CD4-positive, alpha-beta T cell treated with Interleukin-10 for 1 hour (primary cell): ENCODE data around the gene BRD7.

ENCODE experiments used
- DNase-seq: peaks from one replicate; pipeline ENCODE4 v3.0.0-alpha.2; 2020

BRD7 gene

DNA sequence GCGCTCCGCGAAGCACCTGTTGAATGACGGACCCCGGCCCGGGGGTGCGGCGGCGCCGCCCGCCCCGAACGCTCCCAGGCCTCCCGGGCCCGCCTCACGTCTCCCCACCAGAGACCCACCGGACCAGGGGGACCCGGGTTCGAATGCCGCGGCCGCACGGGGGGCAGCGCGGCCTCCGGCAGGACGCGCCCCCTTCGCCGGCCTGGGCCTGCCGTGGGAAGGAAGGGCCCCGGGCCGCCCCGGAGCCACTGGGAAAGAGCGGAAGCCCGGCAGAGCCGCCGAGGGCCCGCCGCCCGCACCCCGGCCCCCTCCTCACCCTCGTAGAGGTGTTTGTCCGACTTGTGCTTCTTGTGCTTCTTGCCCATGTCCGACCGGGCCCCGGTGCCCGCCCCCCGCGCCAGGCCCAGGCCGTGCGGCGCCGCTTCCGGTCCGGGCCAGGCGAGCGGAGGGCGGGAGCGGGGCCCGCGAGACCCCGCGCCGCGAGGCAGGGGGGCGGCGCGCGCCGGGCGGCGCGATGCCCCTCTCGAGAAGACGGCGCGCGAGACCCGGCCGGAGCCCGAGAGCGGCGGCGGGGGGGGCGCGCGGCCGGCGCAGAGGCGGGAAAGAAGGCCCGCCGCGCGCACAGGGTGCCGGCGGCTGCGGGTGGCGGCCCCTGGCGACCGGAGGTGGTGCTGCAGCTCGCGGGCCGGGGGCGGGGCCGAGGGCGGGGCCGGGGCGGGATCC, at the start of gene BRD7:
Gene BRD7 (minus strand): TSS at position 579 of the 723 bp plus-strand sequence. CDS start 214 bp downstream, at position 365.
- DNase-seq = peak; percentile 85

GRCh38 chr16:50416388-50416787, 47.6 kb upstream of the BRD7 start:
- DNase-seq = no peak

DNA sequence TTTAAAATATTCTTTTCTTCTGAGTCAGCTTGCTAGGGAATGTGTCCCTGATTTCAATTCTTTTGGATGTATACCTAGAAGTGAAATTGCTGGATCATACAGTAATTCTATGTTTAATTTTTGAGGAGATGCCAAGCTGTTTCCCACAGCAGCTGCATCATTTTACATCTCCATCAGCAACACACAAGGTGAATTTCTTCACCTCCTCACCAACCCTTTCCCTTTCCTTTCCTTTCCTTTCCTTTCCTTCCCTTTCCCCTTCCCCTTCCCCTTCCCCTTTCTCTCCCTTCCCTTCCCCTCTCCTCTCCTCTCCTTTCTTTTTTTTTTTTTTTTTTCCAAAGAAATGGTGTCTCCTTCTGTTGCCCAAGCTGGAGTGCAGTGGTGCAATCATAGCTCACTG, 45.4 kb upstream of the BRD7 start:
- DNase-seq = no peak

- DNase-seq = no peak
Observed at GRCh38 chr16:50411034-50411433, 42.2 kb upstream of the BRD7 start.

DNA sequence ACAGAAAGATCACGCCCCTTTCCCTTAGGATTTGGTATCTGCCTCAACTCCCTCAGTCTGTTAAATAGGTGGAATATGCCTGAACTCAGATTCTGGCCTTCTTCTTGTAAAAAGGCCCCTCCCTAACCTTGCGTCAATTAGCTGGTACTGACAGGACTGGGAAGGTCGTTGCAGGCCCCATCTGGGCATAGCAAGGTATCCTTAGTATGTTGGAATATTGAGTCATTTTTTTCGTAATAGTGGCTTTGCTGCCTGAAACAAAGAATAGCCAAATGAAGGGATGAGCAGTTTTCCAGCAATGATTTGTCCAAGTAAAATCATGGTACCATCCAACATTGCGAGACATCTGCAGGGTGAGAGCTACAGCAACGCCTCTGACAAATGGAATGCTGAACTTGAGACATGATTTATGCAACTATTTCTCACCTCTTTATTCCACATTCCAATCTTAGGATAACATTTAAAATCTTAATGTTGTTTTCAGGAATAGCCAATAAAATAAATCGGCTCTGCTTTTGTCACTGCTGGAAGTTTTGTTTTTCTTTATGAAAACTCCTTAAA, 39.3 kb upstream of the BRD7 start:
- no peak for DNase-seq

DNA sequence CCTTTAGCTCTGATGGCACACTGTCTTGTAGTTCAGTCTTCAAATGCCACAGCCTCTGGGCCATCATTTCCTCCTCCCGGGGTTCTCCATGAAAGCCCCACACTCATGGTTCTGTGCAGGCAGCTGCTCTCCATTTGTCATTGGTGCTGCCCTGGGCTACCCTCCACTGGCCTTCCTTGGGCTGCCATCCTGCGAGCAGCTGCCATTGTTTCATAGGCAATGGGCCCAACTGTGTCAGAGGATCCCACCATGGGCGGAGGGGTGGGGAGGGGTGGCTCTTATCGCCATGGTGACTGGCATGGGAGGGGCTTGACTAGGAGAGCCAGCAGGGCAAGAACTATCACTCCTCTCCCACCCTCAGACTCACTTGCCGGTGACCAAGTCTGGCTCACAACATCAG, 38.6 kb upstream of the BRD7 start:
- no peak for DNase-seq

DNA sequence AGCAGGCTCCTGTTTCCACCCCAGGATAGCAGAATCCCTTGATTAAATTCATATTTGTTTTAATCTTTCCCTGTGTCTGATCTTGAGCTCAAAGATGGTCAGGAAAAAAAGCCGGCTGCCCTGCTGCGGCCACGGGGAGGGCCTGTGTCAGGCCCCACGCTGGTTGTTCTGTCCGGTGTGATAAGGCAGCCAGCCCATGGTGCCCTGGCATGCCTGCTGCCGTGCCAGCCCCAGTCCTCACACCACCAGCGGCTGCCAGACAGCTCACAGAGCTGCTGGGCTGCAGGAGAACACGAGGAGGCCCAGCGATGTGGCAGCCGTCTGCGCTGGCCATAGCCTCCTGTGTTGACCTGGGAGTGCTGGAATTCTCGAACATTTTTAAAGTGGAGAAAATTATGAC, 34.7 kb upstream of the BRD7 start:
- no peak for DNase-seq

DNA sequence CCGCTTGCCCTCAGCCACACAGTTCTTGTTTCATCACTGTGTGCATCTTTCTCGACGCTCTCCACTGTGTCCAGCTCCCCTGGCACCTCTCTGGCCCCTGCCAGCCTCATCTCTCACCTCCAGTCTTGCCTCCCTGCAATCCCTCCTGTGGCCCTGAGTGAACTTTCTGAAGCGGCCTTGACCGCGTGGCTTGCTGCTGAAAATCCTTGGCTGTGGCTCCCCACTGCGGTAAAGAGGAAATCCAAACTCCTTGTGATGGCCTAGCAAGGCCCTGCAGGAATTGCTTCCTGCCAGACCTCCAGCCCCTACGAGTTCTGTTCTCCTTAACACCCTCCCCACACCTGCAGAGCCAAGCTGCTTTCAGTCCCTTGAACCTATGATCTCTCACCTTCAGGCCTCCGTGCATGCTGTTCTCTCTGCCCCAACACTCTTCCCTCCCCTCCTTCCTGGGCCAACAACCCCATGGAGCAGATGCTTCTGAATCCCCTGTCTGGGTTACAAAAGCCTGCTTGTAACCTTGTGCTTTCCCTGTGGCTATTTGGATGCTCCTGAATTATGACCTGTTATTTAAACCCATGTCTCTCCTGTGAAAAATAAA, 33.6 kb upstream of the BRD7 start:
- no peak for DNase-seq

DNA sequence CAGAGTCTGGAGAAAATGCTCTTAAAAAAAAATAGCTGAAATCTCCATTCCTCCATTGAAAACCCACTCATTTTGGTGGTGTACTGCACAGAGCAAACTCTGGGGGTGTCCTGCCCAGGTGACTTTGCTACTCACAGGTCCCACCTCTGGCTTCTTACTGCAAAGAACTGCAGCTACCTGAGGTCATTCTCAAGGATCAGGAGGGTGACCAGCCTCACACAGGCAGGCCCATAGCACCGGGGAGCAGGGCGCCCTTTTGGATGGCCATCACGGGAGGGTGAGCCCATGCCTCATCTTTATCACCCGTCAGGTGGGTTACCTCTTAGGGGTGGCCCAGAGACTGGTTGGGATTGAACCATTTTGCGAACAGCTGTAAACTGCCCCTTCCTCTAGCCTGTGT, 32.6 kb upstream of the BRD7 start:
- DNase-seq = no peak

DNA sequence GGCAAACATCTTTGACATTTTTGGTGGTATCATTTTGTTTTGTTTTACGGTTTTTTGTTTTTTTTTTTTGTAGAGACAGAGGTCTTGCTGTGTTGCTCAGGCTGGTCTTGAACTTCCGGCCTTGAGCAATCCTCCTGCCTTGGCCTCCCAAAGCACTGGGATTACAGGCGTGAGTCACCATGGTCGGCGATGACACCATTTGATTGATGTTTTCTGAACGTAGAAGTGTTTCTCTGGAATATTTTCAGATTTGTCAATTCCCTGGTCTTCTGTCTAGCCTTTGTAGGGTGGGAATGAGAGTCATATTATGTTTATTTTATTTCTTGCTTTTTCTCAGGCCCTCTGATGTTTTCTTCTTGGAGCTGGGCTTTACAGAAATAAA, 32.2 kb upstream of the BRD7 start:
- DNase-seq = no peak

GRCh38 chr16:50400312-50400966, 31.7 kb upstream of the BRD7 start:
- DNase-seq = no peak

- DNase-seq = no peak
Observed at GRCh38 chr16:50399411-50399810, 30.6 kb upstream of the BRD7 start.

DNA sequence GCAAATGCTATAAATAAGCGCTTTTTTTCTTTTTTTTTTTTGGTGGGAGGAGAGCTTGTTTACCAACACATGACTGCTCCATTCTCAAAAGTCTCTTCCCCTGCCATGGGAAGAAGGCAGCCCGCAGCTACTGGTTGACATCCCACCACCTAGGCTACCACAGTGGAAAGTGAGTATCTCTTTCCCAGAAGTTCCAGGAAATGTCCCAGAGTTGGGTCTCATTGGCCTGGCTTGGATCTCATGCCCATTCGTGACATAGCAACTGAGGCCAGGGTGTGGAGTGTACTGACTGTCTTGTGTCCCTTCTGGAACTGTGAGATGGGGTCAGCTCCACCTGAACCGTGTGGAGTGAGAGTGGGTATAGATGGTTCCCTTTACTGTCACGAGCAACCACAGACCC, 29.5 kb upstream of the BRD7 start:
- DNase-seq = no peak

DNA sequence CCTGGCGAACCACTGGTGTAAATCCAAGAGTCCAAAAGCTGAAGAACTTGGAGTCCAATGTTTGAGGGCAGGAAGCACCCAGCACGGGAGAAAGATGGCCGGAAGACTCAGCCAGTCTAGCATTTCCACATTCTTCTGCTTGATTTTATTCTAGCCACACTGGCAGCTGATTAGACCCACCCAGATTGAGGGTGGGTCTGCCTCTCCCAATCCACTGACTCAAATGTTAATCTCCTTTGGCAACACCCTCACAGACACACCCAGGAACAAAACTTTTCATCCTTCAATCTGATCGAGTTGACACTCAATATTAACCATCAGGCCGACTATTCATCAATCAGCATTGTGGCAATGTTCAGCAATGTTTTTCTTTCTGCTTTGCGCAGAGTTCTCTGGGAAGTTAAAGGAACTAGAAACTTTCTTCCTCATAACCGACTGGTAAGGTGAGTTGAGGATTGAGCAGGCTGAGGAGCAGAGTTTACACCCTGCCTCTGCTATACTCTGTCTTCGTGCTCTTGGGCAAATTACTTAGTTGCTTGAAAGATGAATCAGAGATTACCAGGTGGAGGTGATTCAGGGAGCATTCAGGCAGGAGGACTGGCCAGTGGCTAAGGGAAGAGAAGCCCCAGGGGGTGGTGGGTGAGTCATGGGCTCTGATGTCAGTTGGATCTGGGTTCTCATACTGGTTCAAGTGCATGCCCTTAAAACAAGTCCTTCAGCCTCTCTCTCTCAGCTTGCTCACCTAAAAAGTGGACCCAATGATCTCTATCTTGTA, 28.2 kb upstream of the BRD7 start:
- DNase-seq = no peak

GRCh38 chr16:50395763-50396710, 27.2 kb upstream of the BRD7 start:
- peak; percentile 15 for DNase-seq

- no peak for DNase-seq
Observed at GRCh38 chr16:50393858-50394802, 25.3 kb upstream of the BRD7 start.

GRCh38 chr16:50393416-50393815, 24.6 kb upstream of the BRD7 start:
- no peak for DNase-seq

- no peak for DNase-seq
Observed at GRCh38 chr16:50390914-50391716, 22.3 kb upstream of the BRD7 start.

- DNase-seq = no peak
Observed at GRCh38 chr16:50390371-50390771, 21.6 kb upstream of the BRD7 start.

GRCh38 chr16:50389900-50390299, 21.1 kb upstream of the BRD7 start:
- DNase-seq = no peak
